ENCODE measurements around the gene GKN2. TPM values are rescaled to one million over a fixed set of nuclear protein-coding genes. Genes with fewer than 3 reads are reported as not detected.

Gene GKN2
- total RNA-seq, 3 donors from 2014 or later = not detected

DNA sequence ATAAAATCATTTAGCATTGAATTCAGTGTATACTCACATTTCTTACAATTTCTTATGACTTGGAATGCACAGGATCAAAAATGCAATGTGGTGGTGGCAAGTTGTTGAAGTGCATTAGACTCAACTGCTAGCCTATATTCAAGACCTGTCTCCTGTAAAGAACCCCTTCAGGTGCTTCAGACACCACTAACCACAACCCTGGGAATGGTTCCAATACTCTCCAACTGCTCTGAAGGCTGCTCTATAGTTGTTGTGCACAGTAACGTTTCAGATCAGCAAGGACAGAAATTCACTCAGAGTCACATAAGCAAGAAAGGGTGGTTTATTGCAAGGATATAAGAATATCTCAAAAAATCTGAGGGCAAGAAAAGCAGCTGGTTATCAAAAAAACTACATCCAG, 28.3 kb upstream of the GKN2 start:
- no peak for TF ChIP-seq POLR2A (IDR thresholded peaks at IDR 0.05)
- Histone ChIP-seq H3K27ac (no peak overlapping the region), H3K9me3 (no peaks in the 10 kb centered on the region), H3K27me3 (no peaks in the 10 kb centered on the region), H3K4me1 (no peaks in the 10 kb centered on the region), H3K4me3 (no peak overlapping the region), H3K36me3 (no peaks in the 10 kb centered on the region)
- no peak for DNase-seq (ENCODE audit: low spot score in 2 of 2)
- intact Hi-C loops (cut with DNase I; ENCODE audit: low total_unique reads) = no loop called here

DNA sequence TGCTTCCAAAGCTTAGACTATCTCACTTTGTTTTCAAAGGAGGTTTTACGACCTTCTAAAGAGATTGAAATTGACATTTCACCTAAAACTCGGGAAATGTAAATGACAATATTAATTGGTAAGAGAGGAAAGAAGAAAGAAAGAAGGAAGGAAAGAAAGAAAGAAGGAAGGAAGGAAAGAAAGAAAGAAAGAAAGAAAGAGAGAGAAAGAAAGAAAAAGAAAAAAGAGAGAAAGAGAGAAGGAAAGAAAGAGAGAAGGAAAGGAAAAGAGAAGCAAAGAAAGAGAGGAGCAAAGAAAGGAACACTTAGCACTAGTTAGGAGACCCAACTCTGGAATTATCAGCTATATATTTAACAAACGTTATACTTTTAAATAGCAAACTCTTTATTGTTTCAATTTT, 25.4 kb upstream of the GKN2 start:
- no peaks in the 10 kb centered on the region for H3K36me3 ChIP-seq
- H3K4me1 ChIP-seq = no peaks in the 10 kb centered on the region
- H3K27ac ChIP-seq = no peak overlapping the region
- no peak overlapping the region for H3K4me3 ChIP-seq
- DNase-seq (ENCODE audit: low spot score in 2 of 2) = no peak
- no peaks in the 10 kb centered on the region for H3K27me3 ChIP-seq
- intact Hi-C loops (cut with DNase I; ENCODE audit: low total_unique reads) = no loop called here
- H3K9me3 ChIP-seq = no peaks in the 10 kb centered on the region
- TF ChIP-seq, protein P1, sequence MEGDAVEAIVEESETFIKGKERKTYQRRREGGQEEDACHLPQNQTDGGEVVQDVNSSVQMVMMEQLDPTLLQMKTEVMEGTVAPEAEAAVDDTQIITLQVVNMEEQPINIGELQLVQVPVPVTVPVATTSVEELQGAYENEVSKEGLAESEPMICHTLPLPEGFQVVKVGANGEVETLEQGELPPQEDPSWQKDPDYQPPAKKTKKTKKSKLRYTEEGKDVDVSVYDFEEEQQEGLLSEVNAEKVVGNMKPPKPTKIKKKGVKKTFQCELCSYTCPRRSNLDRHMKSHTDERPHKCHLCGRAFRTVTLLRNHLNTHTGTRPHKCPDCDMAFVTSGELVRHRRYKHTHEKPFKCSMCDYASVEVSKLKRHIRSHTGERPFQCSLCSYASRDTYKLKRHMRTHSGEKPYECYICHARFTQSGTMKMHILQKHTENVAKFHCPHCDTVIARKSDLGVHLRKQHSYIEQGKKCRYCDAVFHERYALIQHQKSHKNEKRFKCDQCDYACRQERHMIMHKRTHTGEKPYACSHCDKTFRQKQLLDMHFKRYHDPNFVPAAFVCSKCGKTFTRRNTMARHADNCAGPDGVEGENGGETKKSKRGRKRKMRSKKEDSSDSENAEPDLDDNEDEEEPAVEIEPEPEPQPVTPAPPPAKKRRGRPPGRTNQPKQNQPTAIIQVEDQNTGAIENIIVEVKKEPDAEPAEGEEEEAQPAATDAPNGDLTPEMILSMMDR (IDR thresholded peaks at IDR 0.05) = no peak
- TF ChIP-seq POLR2A (IDR thresholded peaks at IDR 0.05) (no peak), POLR2AphosphoS5 (IDR thresholded peaks at IDR 0.05) (no peak)

DNA sequence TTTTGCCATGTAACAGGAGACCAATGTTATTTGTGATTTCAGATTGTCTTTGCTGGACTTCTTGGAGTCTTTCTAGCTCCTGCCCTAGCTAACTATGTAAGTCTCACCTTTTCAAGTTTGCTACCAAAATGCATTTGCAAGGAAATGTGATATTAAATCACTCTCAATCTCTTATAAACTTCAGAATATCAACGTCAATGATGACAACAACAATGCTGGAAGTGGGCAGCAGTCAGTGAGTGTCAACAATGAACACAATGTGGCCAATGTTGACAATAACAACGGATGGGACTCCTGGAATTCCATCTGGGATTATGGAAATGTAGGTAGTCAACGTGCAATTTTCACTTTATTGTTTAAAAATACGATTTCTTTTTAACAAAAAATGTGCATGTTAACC, 24.8 kb upstream of the GKN2 start:
- H3K9me3 ChIP-seq = no peaks in the 10 kb centered on the region
- H3K4me1 ChIP-seq = no peaks in the 10 kb centered on the region
- TF ChIP-seq, protein P1 (IDR thresholded peaks at IDR 0.05) = no peak
- TF ChIP-seq POLR2A (IDR thresholded peaks at IDR 0.05) = no peak
- no peak for TF ChIP-seq POLR2AphosphoS5 (IDR thresholded peaks at IDR 0.05)
- no peaks in the 10 kb centered on the region for H3K36me3 ChIP-seq
- H3K27me3 ChIP-seq = no peaks in the 10 kb centered on the region
- intact Hi-C loops (cut with DNase I; ENCODE audit: low total_unique reads) = no loop called here
- no peak overlapping the region for H3K27ac ChIP-seq
- no peak overlapping the region for H3K4me3 ChIP-seq
- no peak for DNase-seq (ENCODE audit: low spot score in 2 of 2)

DNA sequence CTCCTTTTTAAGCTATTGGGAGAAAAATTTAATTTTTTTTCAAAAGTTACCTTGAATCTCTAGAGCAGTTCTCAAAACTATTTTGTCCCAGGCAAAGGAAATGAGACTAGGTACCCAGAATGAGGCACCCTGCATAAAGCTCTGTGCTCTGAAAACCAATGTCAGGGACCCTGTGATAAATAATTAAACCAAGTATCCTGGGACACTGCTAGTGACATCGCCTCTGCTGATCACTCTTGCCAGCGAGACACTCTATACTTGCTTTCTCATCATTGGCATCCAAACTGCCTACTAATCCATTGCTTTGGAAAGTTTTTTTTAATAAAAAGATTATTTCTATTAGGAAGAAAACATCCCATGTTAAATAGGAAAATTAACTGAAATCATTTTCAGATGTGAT, 23.2 kb upstream of the GKN2 start:
- Histone ChIP-seq H3K27ac (no peak overlapping the region), H3K4me1 (no peaks in the 10 kb centered on the region), H3K36me3 (no peaks in the 10 kb centered on the region), H3K4me3 (no peak overlapping the region), H3K9me3 (no peaks in the 10 kb centered on the region), H3K27me3 (no peaks in the 10 kb centered on the region)
- no peak for TF ChIP-seq POLR2AphosphoS5 (IDR thresholded peaks at IDR 0.05)
- TF ChIP-seq, protein P1 (IDR thresholded peaks at IDR 0.05) = no peak
- no peak for TF ChIP-seq POLR2A (IDR thresholded peaks at IDR 0.05)
- no peak for DNase-seq (ENCODE audit: low spot score in 2 of 2)
- intact Hi-C loops (cut with DNase I; ENCODE audit: low total_unique reads) = no loop called here

DNA sequence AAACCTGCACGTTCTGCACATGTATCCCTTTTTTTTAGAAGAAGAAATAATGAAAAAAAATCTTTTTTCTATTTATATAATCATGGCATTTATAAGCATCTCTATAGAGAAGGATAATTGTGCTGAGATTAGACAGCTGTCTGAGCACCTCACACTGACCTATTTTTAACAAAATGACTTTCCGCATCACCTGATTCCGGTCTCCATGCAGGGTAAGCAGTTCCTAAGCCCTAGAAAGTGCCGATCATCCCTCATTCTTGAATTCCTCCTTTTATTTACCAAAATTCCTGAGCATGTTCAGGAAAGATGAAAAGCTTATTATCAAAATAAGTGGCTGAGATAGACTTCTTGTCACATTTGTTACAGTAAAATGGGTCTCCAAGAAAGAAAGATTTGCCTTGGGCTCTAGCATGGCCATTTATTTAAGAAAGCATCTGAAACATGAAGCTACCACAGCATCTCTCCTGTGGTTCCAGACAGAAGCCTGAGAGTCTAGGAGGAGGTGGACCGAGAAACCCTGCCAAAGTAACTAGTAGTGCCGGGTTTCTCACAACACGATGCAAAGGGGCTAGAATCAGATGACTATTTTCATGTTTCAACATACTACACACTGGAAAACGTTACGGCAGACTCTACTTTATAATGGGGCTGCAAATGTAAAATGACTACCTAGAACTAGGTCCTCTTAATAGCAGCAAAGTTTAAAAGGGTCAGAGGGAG, 22.4 kb upstream of the GKN2 start:
- no peaks in the 10 kb centered on the region for H3K4me1 ChIP-seq
- H3K27me3 ChIP-seq = no peaks in the 10 kb centered on the region
- intact Hi-C loops (cut with DNase I; ENCODE audit: low total_unique reads) = no loop called here
- DNase-seq (ENCODE audit: low spot score in 2 of 2) = no peak
- H3K4me3 ChIP-seq = no peak overlapping the region
- no peaks in the 10 kb centered on the region for H3K36me3 ChIP-seq
- H3K27ac ChIP-seq = no peak overlapping the region
- no peaks in the 10 kb centered on the region for H3K9me3 ChIP-seq
- TF ChIP-seq, protein P1 (IDR thresholded peaks at IDR 0.05) = no peak
- no peak for TF ChIP-seq POLR2A (IDR thresholded peaks at IDR 0.05)
